NOMO-1 (cell line): Measurements from ENCODE around the gene FAM170B.

Source experiments
- DNase-seq, 2 experiments: peaks; one replicate each; lab custom pipeline; 2025; ENCODE audit not compliant: unreplicated experiment in 2 of 2; lab: John Stamatoyannopoulos, UW

The FAM170B gene

GRCh38 chr10:49128854-49129253, 5.0 kb downstream of the FAM170B start:
- no peak for DNase-seq

- DNase-seq = no peak
Observed at GRCh38 chr10:49123981-49124950, 9.6 kb downstream of the FAM170B start.

GRCh38 chr10:49120911-49121310, 12.9 kb downstream of the FAM170B start:
- no peak for DNase-seq

GRCh38 chr10:49119746-49120145, 14.1 kb downstream of the FAM170B start:
- DNase-seq = no peak

- DNase-seq = no peak
Observed at GRCh38 chr10:49118430-49119074, 15.3 kb downstream of the FAM170B start.

GRCh38 chr10:49117376-49118070, 16.3 kb downstream of the FAM170B start:
- peak in 1 of 2 experiments; percentile 21 for DNase-seq

- DNase-seq = no peak
Observed at GRCh38 chr10:49116509-49117375, 17.1 kb downstream of the FAM170B start.

GRCh38 chr10:49115796-49116508, 17.9 kb downstream of the FAM170B start:
- no peak for DNase-seq

- DNase-seq = no peak
Observed at GRCh38 chr10:49115015-49115795, 18.6 kb downstream of the FAM170B start, which contains the start of gene VSTM4. Gene VSTM4 (minus strand): TSS chr10:49115522. CDS start chr10:49115485, 37 bp downstream.

GRCh38 chr10:49114718-49115014, 19.2 kb downstream of the FAM170B start:
- DNase-seq = no peak

GRCh38 chr10:49113741-49114141, 20.1 kb downstream of the FAM170B start:
- no peak for DNase-seq

GRCh38 chr10:49112851-49113250, 21.0 kb downstream of the FAM170B start:
- no peak for DNase-seq

- no peak for DNase-seq
Observed at GRCh38 chr10:49112098-49112497, 21.7 kb downstream of the FAM170B start.

- no peak for DNase-seq
Observed at GRCh38 chr10:49111320-49111698, 22.5 kb downstream of the FAM170B start.

- no peak for DNase-seq
Observed at GRCh38 chr10:49110684-49111319, 23.0 kb downstream of the FAM170B start.

GRCh38 chr10:49109669-49110340, 24.0 kb downstream of the FAM170B start:
- no peak for DNase-seq

GRCh38 chr10:49108656-49109055, 25.2 kb downstream of the FAM170B start:
- DNase-seq = no peak

- no peak for DNase-seq
Observed at GRCh38 chr10:49107887-49108267, 25.9 kb downstream of the FAM170B start.
